Tibial nerve (tissue), 4 donors: ENCODE measurements around the gene PTGER1.

Experiments used
- CTCF ChIP-seq, 5 experiments: fragments of 200-600 bp in 3 of 5; fragments of 450-650 bp in 2 of 5; sonication (generic) in 3 of 5; IDR thresholded peaks; one replicate each; pipeline ENCODE4 v1.5.1; 2016 to 2019; ENCODE audit warnings: antibody characterized with exemption in 5 of 5, mild to moderate bottlenecking in 3 of 5, moderate library complexity in 2 of 5
- EP300 ChIP-seq, 2 donors: sonication (generic); formaldehyde crosslinking; IDR thresholded peaks; one replicate each; pipeline ENCODE4 v1.6.1; 2017; ENCODE audit warnings: antibody characterized with exemption in 2 of 2, mild to moderate bottlenecking in 1 of 2
- POLR2A ChIP-seq, 2 donors: fragments of 450-650 bp; IDR thresholded peaks; one replicate each; pipeline ENCODE4 v1.6.1; 2017; ENCODE audit warnings: antibody characterized with exemption in 2 of 2, mild to moderate bottlenecking in 2 of 2, moderate library complexity in 2 of 2

DNA sequence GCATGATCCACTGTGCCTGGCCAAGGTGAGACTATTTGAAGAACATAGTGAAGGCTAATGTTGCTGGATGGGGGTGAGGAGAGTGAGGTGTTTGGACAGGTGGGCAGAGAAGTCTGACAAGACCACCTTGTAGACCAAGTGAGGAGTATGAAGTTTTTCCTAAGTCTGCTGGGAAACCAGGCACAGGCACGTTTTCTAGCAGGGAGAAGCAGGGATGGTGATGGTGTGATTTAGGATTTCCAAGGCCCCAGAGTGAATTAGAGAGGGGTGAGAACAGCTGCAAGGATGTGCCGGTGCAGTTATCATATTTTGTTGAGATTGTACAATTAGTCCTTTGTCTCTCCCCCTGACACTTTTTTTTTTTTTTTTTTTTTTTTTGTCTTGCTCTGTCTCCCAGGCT, 47.7 kb downstream of the PTGER1 start:
- TF ChIP-seq POLR2A (IDR thresholded peaks at IDR 0.05) (no peak), CTCF (IDR thresholded peaks at IDR 0.05) (no peak), EP300 (IDR thresholded peaks at IDR 0.05) (no peak)
